Chondrocyte (in vitro differentiated cells): ENCODE measurements around the gene CORO1C. TPM values are rescaled to one million over a fixed set of nuclear protein-coding genes. Genes with fewer than 3 reads are reported as not detected.

Source experiments
- DNase-seq: peaks from one replicate; pipeline ENCODE4 v3.0.0; 2021; ENCODE audit warnings: mixed read lengths, low spot score
- H3K27ac Mint-ChIP-seq: one replicate; pipeline ENCODE4 v1.8.0; 2021; ENCODE audit warnings: mild to moderate bottlenecking, moderate library complexity, mixed read lengths; ENCODE audit not compliant: unreplicated experiment
- H3K27me3 Mint-ChIP-seq: 2 replicates; pipeline ENCODE4 v1.8.0; 2021; ENCODE audit warnings: low read depth, mixed read lengths
- H3K36me3 Mint-ChIP-seq: 2 replicates; pipeline ENCODE4 v1.8.0; 2021; ENCODE audit warnings: low read depth, mixed read lengths
- H3K4me1 Mint-ChIP-seq: 2 replicates; pipeline ENCODE4 v1.8.0; 2021; ENCODE audit warnings: low read depth, mild to moderate bottlenecking, mixed read lengths
- H3K4me3 Mint-ChIP-seq: one replicate; pipeline ENCODE4 v1.8.0; 2021; ENCODE audit warnings: mild to moderate bottlenecking, moderate library complexity, mixed read lengths; ENCODE audit not compliant: unreplicated experiment
- H3K9me3 Mint-ChIP-seq: 2 replicates; pipeline ENCODE4 v1.8.0; 2021; ENCODE audit warnings: low read depth, mixed read lengths
- long read RNA-seq: library from polyadenylated mRNA; stranded (forward); transcript quantifications from one replicate; pipeline ENCODE4 v2.0.0, GENCODE V29; 2021
- total RNA-seq: library from RNA; stranded (reverse); gene quantifications from 3 replicates; pipeline ENCODE4 v1.2.1, GENCODE V29; 2021
- TF ChIP-seq, protein P1 (sequence below): fragments of 200-600 bp; sonication (generic); IDR thresholded peaks from 2 replicates; pipeline ENCODE4 v1.5.0; 2021; ENCODE audit warnings: antibody characterized with exemption, mild to moderate bottlenecking, moderate library complexity

Gene CORO1C
- total RNA-seq: 266 to 336 TPM (median 325 TPM) in 3 replicates
- long read RNA-seq, transcript CORO1C-201 (11 exons, 3,892 nt): major isoform, 194 of 294 reads
- long read RNA-seq, partial matches to known transcripts: 13 of 294 reads
- long read RNA-seq, other reads (novel, unspliced or antisense): 87 of 294 reads

DNA sequence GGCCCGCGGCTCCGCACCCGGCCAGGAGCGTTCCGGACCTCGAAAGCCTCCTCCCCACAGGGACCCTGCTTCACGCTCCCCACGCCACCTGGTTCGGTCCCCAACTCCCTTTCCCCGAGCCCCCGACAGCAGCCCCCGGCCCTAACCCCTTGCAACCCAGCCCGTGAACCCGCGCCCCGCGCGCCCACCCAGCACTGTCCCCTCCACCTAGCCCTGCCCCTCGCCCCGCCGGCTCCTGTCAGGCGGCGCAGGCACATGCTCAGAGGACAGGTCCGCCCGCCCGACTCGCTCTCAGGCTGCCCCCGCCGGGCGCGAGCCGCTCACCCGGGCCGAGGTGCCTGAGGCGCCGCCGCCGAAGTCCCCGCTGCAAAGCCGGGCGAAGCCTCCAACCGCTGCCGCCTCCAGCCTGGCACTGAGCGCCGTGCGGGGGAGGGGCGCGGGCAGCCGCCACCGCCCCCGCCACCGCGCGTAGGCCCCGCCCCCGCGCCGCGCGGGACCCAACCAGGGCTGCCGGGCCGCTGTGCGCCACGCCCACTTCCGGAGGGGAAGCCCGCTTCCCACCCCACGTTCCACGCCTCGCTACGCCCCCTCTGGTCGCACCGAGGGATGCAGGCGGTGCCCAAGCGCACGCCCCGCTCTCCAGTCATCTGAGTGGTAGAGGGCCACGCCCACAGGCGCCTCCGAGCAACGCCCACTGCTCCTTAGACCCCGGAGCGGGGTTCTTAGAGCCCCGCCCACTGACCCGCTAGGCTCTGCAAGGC, at the start of gene CORO1C:
TSS of gene CORO1C (minus strand) at position 414 of the 761 bp plus-strand sequence. CDS start 30,200 bp downstream, outside the sequence.
- Mint-ChIP-seq H3K27ac (peak within 1 kb of the TSS; percentile 99), H3K27me3 (no peaks in the 10 kb centered on the region), H3K9me3 (no peaks in the 10 kb centered on the region), H3K36me3 (peaks cover 3% of the 10 kb centered on the region), H3K4me3 (peak within 1 kb of the TSS; percentile 96), H3K4me1 (peaks cover 47% of the 10 kb centered on the region)
- peak; percentile 97 for DNase-seq
- TF ChIP-seq, protein P1, sequence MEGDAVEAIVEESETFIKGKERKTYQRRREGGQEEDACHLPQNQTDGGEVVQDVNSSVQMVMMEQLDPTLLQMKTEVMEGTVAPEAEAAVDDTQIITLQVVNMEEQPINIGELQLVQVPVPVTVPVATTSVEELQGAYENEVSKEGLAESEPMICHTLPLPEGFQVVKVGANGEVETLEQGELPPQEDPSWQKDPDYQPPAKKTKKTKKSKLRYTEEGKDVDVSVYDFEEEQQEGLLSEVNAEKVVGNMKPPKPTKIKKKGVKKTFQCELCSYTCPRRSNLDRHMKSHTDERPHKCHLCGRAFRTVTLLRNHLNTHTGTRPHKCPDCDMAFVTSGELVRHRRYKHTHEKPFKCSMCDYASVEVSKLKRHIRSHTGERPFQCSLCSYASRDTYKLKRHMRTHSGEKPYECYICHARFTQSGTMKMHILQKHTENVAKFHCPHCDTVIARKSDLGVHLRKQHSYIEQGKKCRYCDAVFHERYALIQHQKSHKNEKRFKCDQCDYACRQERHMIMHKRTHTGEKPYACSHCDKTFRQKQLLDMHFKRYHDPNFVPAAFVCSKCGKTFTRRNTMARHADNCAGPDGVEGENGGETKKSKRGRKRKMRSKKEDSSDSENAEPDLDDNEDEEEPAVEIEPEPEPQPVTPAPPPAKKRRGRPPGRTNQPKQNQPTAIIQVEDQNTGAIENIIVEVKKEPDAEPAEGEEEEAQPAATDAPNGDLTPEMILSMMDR: peak; percentile 90

DNA sequence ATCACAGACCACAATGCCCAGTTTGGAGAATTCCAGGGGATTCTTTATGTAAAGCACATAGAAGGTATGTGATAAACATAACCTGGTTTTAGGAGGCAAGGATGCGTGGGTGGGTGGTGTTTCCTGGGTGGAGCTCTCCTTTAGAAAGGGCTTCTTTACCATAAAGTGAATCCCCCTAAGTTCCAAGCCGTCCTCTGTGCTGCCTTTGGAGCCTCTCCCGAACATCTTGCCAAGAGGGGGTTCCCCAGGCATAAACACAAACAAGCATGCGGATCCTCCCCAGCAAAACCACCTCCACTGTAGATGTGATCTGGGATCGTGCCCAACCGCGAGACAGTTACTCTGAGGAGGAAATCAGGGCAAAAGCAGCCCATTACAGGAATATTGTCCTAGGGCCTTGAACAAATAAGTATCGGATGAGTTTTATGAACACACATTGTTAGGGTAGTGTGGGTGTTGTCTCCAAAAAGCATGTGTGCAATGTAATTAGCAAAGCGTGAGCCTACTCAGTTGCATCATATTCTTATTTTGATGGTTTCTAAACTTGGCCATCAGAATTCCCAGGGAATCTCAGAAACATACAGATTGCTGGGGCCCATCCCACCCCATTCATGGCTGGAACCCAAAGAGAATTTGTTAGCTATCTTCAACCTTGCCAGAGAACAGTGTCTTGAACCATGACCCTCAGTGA, 48.8 kb upstream of the CORO1C start:
- Mint-ChIP-seq H3K36me3 (peaks cover 14% of the 10 kb centered on the region), H3K27ac (no peak overlapping the region), H3K9me3 (no peaks in the 10 kb centered on the region), H3K4me3 (no peak overlapping the region), H3K4me1 (peaks cover 21% of the 10 kb centered on the region), H3K27me3 (no peaks in the 10 kb centered on the region)
- DNase-seq: no peak
- TF ChIP-seq, protein P1: no peak

DNA sequence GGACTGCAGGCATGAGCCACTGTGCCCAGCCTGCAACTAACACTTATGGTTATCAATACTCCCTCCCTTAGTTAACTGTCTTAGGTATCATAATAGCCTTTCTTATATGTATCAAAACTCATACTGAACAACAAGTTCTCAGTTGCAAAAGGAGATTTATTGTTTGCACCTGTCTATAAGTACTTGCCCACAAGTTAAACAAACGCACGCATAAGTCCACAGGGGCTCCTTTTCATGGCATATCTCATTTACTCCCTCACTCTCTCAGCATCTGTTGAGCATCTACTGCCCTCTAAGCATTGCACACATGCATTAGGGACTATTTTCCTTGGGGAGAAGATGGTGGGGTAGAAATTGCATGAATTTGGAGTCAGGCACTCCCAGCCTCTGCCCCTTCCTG, 46.7 kb upstream of the CORO1C start:
- DNase-seq: no peak
- Mint-ChIP-seq H3K4me3 (no peak overlapping the region), H3K27me3 (no peaks in the 10 kb centered on the region), H3K27ac (no peak overlapping the region), H3K36me3 (peaks cover 5% of the 10 kb centered on the region), H3K4me1 (peaks cover 25% of the 10 kb centered on the region), H3K9me3 (no peaks in the 10 kb centered on the region)
- TF ChIP-seq, protein P1: no peak

DNA sequence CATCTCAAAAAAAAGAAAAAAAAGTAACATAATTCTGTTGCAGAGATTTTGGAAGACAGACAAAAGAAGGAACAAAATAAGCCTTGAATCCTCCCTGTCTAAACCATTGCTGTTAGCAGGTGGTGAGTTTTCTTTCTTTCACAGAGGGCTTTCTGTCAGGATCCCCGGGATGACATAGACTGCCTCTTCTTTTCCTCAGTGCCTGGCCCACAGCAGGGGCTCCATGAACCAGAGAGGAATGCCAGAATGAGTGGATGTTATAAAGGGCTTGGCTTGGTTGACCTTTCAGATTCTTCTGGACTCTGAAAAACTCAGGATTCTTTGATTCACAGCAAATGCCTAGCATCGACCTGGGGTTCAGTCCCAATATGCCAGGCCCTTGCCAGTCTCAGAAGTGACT, 45.8 kb upstream of the CORO1C start:
- Mint-ChIP-seq H3K4me3 (no peak overlapping the region), H3K4me1 (peaks cover 30% of the 10 kb centered on the region), H3K9me3 (no peaks in the 10 kb centered on the region), H3K36me3 (peaks cover 3% of the 10 kb centered on the region), H3K27ac (no peak overlapping the region), H3K27me3 (no peaks in the 10 kb centered on the region)
- DNase-seq: no peak
- TF ChIP-seq, protein P1: no peak
